ENCODE measurements around the gene IFI27.
A peak's percentile ranks its signal among the peaks of the same experiment; 100 is the strongest.

IFI27 gene

GRCh38 chr14:94080621-94081385 is 29.7 kb upstream of the IFI27 start, which contains the start of the genes DDX24 and IFI27L1:
DDX24 (minus strand) TSS chr14:94081202; CDS start chr14:94079742, 1,460 bp downstream.
IFI27L1 (plus strand) TSS chr14:94081310; CDS start chr14:94096938, 15,628 bp downstream.
- peak; percentile 92 for DNase-seq (ENCODE audit: insufficient read length, low spot score)
- peak; percentile 96 for FAIRE-seq
- TF ChIP-seq TAF1 (IDR thresholded peaks at IDR 0.05; ENCODE audit: low read depth, low read length) (peak; percentile 83), POU2F2 (IDR thresholded peaks at IDR 0.05; ENCODE audit: low read depth, low read length) (peak; percentile 33; the same call in 1 of the 2 replicates), PAX5 (IDR thresholded peaks at IDR 0.05; ENCODE audit: insufficient read depth, low read length, severe bottlenecking) (peak; percentile 44), SPI1 (IDR thresholded peaks at IDR 0.05; ENCODE audit: low read depth, low read length) (peak; percentile 80), POLR2A (IDR thresholded peaks at IDR 0.05; ENCODE audit: low read depth, low read length) (peak; percentile 91), POLR2AphosphoS5 (IDR thresholded peaks at IDR 0.05; ENCODE audit: low read depth, low read length) (peak; percentile 95)

GRCh38 chr14:94081386-94081820 is 29.1 kb upstream of the IFI27 start:
- TF ChIP-seq PAX5 (IDR thresholded peaks at IDR 0.05; ENCODE audit: insufficient read depth, low read length, severe bottlenecking) (no peak), SPI1 (IDR thresholded peaks at IDR 0.05; ENCODE audit: low read depth, low read length) (no peak), TAF1 (IDR thresholded peaks at IDR 0.05; ENCODE audit: low read depth, low read length) (no peak), POU2F2 (IDR thresholded peaks at IDR 0.05; ENCODE audit: low read depth, low read length) (no peak), POLR2AphosphoS5 (IDR thresholded peaks at IDR 0.05; ENCODE audit: low read depth, low read length) (no peak), POLR2A (IDR thresholded peaks at IDR 0.05; ENCODE audit: low read depth, low read length) (no peak)
- FAIRE-seq (no peak), DNase-seq (ENCODE audit: insufficient read length, low spot score) (no peak)

- TF ChIP-seq PAX5 (IDR thresholded peaks at IDR 0.05; ENCODE audit: insufficient read depth, low read length, severe bottlenecking) = no peak
- DNase-seq (ENCODE audit: insufficient read length, low spot score) = no peak
- FAIRE-seq = no peak
Measured at GRCh38 chr14:94087891-94088290, 22.6 kb upstream of the IFI27 start.

- FAIRE-seq (no peak), DNase-seq (ENCODE audit: insufficient read length, low spot score) (no peak)
- TF ChIP-seq POLR2AphosphoS5 (IDR thresholded peaks at IDR 0.05; ENCODE audit: low read depth, low read length) = no peak
- TF ChIP-seq POLR2A (IDR thresholded peaks at IDR 0.05; ENCODE audit: low read depth, low read length) = no peak
- no peak for TF ChIP-seq TAF1 (IDR thresholded peaks at IDR 0.05; ENCODE audit: low read depth, low read length)
- TF ChIP-seq POU2F2 (IDR thresholded peaks at IDR 0.05; ENCODE audit: low read depth, low read length) = no peak
- TF ChIP-seq SPI1 (IDR thresholded peaks at IDR 0.05; ENCODE audit: low read depth, low read length) = no peak
- no peak for TF ChIP-seq PAX5 (IDR thresholded peaks at IDR 0.05; ENCODE audit: insufficient read depth, low read length, severe bottlenecking)
Measured at GRCh38 chr14:94088516-94088915, 22.0 kb upstream of the IFI27 start.

- no peak for TF ChIP-seq POLR2A (IDR thresholded peaks at IDR 0.05; ENCODE audit: low read depth, low read length)
- no peak for TF ChIP-seq SPI1 (IDR thresholded peaks at IDR 0.05; ENCODE audit: low read depth, low read length)
- TF ChIP-seq POLR2AphosphoS5 (IDR thresholded peaks at IDR 0.05; ENCODE audit: low read depth, low read length) = no peak
- no peak for TF ChIP-seq PAX5 (IDR thresholded peaks at IDR 0.05; ENCODE audit: insufficient read depth, low read length, severe bottlenecking)
- no peak for TF ChIP-seq POU2F2 (IDR thresholded peaks at IDR 0.05; ENCODE audit: low read depth, low read length)
- no peak for TF ChIP-seq TAF1 (IDR thresholded peaks at IDR 0.05; ENCODE audit: low read depth, low read length)
- FAIRE-seq (no peak), DNase-seq (ENCODE audit: insufficient read length, low spot score) (no peak)
Measured at GRCh38 chr14:94089479-94089878, 21.1 kb upstream of the IFI27 start.

GRCh38 chr14:94093418-94093817 is 17.1 kb upstream of the IFI27 start:
- FAIRE-seq = no peak
- no peak for DNase-seq (ENCODE audit: insufficient read length, low spot score)
- TF ChIP-seq TAF1 (IDR thresholded peaks at IDR 0.05; ENCODE audit: low read depth, low read length) (no peak), POLR2AphosphoS5 (IDR thresholded peaks at IDR 0.05; ENCODE audit: low read depth, low read length) (no peak), SPI1 (IDR thresholded peaks at IDR 0.05; ENCODE audit: low read depth, low read length) (no peak), PAX5 (IDR thresholded peaks at IDR 0.05; ENCODE audit: insufficient read depth, low read length, severe bottlenecking) (no peak), POLR2A (IDR thresholded peaks at IDR 0.05; ENCODE audit: low read depth, low read length) (no peak), POU2F2 (IDR thresholded peaks at IDR 0.05; ENCODE audit: low read depth, low read length) (no peak)

GRCh38 chr14:94097091-94097490 is 13.4 kb upstream of the IFI27 start:
- DNase-seq (ENCODE audit: insufficient read length, low spot score) (no peak), FAIRE-seq (no peak)
- no peak for TF ChIP-seq PAX5 (IDR thresholded peaks at IDR 0.05; ENCODE audit: insufficient read depth, low read length, severe bottlenecking)
- TF ChIP-seq POLR2A (IDR thresholded peaks at IDR 0.05; ENCODE audit: low read depth, low read length) = no peak
- no peak for TF ChIP-seq TAF1 (IDR thresholded peaks at IDR 0.05; ENCODE audit: low read depth, low read length)
- no peak for TF ChIP-seq SPI1 (IDR thresholded peaks at IDR 0.05; ENCODE audit: low read depth, low read length)
- no peak for TF ChIP-seq POLR2AphosphoS5 (IDR thresholded peaks at IDR 0.05; ENCODE audit: low read depth, low read length)
- TF ChIP-seq POU2F2 (IDR thresholded peaks at IDR 0.05; ENCODE audit: low read depth, low read length) = no peak

GRCh38 chr14:94098326-94098992 is 12.1 kb upstream of the IFI27 start:
- DNase-seq (ENCODE audit: insufficient read length, low spot score) (no peak), FAIRE-seq (no peak)
- TF ChIP-seq PAX5 (IDR thresholded peaks at IDR 0.05; ENCODE audit: insufficient read depth, low read length, severe bottlenecking) = no peak
- no peak for TF ChIP-seq POLR2A (IDR thresholded peaks at IDR 0.05; ENCODE audit: low read depth, low read length)
- TF ChIP-seq POLR2AphosphoS5 (IDR thresholded peaks at IDR 0.05; ENCODE audit: low read depth, low read length) = no peak

GRCh38 chr14:94099006-94099405 is 11.5 kb upstream of the IFI27 start:
- FAIRE-seq = no peak
- no peak for DNase-seq (ENCODE audit: insufficient read length, low spot score)
- TF ChIP-seq POLR2A (IDR thresholded peaks at IDR 0.05; ENCODE audit: low read depth, low read length) (no peak), PAX5 (IDR thresholded peaks at IDR 0.05; ENCODE audit: insufficient read depth, low read length, severe bottlenecking) (no peak)

- DNase-seq (ENCODE audit: insufficient read length, low spot score) = no peak
- FAIRE-seq = no peak
- TF ChIP-seq POU2F2 (IDR thresholded peaks at IDR 0.05; ENCODE audit: low read depth, low read length) (no peak), POLR2AphosphoS5 (IDR thresholded peaks at IDR 0.05; ENCODE audit: low read depth, low read length) (no peak), POLR2A (IDR thresholded peaks at IDR 0.05; ENCODE audit: low read depth, low read length) (no peak), PAX5 (IDR thresholded peaks at IDR 0.05; ENCODE audit: insufficient read depth, low read length, severe bottlenecking) (no peak), SPI1 (IDR thresholded peaks at IDR 0.05; ENCODE audit: low read depth, low read length) (no peak), TAF1 (IDR thresholded peaks at IDR 0.05; ENCODE audit: low read depth, low read length) (no peak)
Measured at GRCh38 chr14:94100847-94101246, 9.7 kb upstream of the IFI27 start.
